ENCODE results near the gene ZFYVE9. TPM values are rescaled to one million over a fixed set of nuclear protein-coding genes. Genes with fewer than 3 reads are reported as not detected.
A peak's percentile ranks its signal among the peaks of the same experiment; 100 is the strongest.

Gene ZFYVE9
- total and polyA plus RNA-seq, 9 of the 15 experiments (the other 6 are each of a cell fraction or from before 2014, with no cell fraction given), result 0.52 to 14.4 (median 8.9) TPM

DNA sequence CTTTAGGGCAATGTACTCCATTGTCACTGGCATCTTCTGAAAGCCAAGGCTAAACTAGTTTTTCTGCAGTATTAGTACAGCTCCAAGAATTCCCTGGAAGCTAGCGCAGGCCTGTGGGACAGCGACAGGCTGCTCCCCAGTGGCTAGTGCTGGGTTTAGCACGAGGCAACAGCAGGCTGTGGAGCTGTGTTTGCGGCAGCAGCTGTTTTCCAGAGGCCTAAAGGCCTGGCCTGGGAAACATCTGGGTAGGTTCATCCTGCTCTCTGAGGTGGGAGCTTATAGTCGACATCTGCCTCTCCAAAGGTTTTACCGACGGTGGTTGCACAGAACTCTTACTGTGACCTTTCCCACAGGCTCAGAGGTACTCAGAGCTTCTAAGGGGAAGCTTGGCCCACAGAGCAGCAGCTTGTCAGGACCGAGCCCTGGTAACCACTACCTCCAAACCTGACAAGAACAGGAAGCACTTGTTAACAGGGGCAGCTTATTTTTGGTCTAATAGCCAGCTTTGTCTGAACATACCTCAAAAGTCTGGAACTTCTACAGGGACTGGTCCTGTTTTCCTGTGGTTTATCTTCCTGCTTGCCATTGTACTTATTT, 206.9 kb downstream of the ZFYVE9 start:
- H3K27me3 ChIP-seq (ENCODE audit: control insufficient read depth in 2 of 2, insufficient read depth in 2 of 2, low read length in 2 of 2), result no peaks in the 10 kb centered on the region
- H3K4me2 ChIP-seq (ENCODE audit: insufficient read depth, low read length), result no peak overlapping the region
- no peaks in the 10 kb centered on the region for H3K79me2 ChIP-seq (ENCODE audit: control insufficient read depth, insufficient read depth, low read length)
- FAIRE-seq (no peak), DNase-seq (ENCODE audit: extremely low read depth in 1 of 4, low spot score in 3 of 4) (peak in 2 of 4 experiments; percentile 43 to 49), ATAC-seq (peak; percentile 81)
- POLR2A ChIA-PET, result interaction anchor here (0.6 to 2.3 kb wide), 10 partner anchors 9 to 361 kb away, joined by 3 to 18 read pairs (median 3); partner anchors contain the start of gene CC2D1B
- WGBS (ENCODE audit: insufficient coverage, low coverage, missing lambda C conversion rate), result 58% methylated on average over 8 of the region's 8 CpGs
- intact Hi-C loops (cut with micrococcal nuclease), result loop anchor here (1.0 to 10.0 kb wide), 3 partner anchors 53 to 454 kb away; no protein-coding TSS in a partner anchor
- H3K9me3 ChIP-seq (replicated peaks; ENCODE audit: control insufficient read depth, insufficient read depth, low read depth, low read length), result no peaks in the 10 kb centered on the region
- in situ Hi-C loops (cut with MboI), result no loop called here
- H3K27ac ChIP-seq (ENCODE audit: extremely low read depth, low read depth, low read length), result no peak overlapping the region
- H3K9me1 ChIP-seq (ENCODE audit: control insufficient read depth, insufficient read depth, low read length), result no peaks in the 10 kb centered on the region
- no peak overlapping the region for H3K4me3 ChIP-seq
- peaks cover 25% of the 10 kb centered on the region; the same call in 2 of the 3 replicates for H3K36me3 ChIP-seq (ENCODE audit: control insufficient read depth, insufficient read depth, low read length)
- BruUV-seq (replicated peaks), result no TSS peak
- H4K20me1 ChIP-seq (replicated peaks; ENCODE audit: control insufficient read depth, insufficient read depth, low read length), result no peaks in the 10 kb centered on the region
- CTCF ChIA-PET (ENCODE audit: low intra/inter-chr PET ratio), result interaction anchor here (1.1 to 1.4 kb wide), 3 partner anchors 207 to 224 kb away, joined by 3 to 5 read pairs (median 4); partner anchors contain the start of gene ZFYVE9
- no peak overlapping the region for H2AFZ ChIP-seq (ENCODE audit: low read depth, low read length)
- H3K9ac ChIP-seq (ENCODE audit: insufficient read depth in 1 of 2, low read depth in 2 of 2, low read length in 2 of 2), result 0 out of 4 replicates have a peak overlapping the region, but pooled peaks of 1 of the 2 experiments have one; percentile 49
- H3K4me1 ChIP-seq (replicated peaks in 1 of 2; ENCODE audit: control insufficient read depth in 2 of 2, insufficient read depth in 2 of 2, low read length in 2 of 2), result no peaks in the 10 kb centered on the region; a peak in 1 of 5 replicates
- no peak for TF ChIP-seq NR2F6 (CRISPR knock-in tag; IDR thresholded peaks at IDR 0.05)
- TF ChIP-seq HOXB6 (CRISPR knock-in tag; IDR thresholded peaks at IDR 0.05; ENCODE audit: borderline replicate concordance), result no peak
- TF ChIP-seq, protein P1, sequence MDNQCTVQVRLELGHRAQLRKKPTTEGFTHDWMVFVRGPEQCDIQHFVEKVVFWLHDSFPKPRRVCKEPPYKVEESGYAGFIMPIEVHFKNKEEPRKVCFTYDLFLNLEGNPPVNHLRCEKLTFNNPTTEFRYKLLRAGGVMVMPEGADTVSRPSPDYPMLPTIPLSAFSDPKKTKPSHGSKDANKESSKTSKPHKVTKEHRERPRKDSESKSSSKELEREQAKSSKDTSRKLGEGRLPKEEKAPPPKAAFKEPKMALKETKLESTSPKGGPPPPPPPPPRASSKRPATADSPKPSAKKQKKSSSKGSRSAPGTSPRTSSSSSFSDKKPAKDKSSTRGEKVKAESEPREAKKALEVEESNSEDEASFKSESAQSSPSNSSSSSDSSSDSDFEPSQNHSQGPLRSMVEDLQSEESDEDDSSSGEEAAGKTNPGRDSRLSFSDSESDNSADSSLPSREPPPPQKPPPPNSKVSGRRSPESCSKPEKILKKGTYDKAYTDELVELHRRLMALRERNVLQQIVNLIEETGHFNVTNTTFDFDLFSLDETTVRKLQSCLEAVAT (IDR thresholded peaks at IDR 0.05), result no peak
- TF ChIP-seq, protein P2, sequence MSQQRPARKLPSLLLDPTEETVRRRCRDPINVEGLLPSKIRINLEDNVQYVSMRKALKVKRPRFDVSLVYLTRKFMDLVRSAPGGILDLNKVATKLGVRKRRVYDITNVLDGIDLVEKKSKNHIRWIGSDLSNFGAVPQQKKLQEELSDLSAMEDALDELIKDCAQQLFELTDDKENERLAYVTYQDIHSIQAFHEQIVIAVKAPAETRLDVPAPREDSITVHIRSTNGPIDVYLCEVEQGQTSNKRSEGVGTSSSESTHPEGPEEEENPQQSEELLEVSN (IDR thresholded peaks at IDR 0.05; ENCODE audit: borderline replicate concordance in 1 of 2, extremely low read depth in 1 of 2, insufficient read depth in 1 of 2, insufficient read length in 1 of 2, low read depth in 1 of 2, low read length in 1 of 2, poor library complexity in 1 of 2, severe bottlenecking in 1 of 2), result no peak
- TF ChIP-seq, protein P3, sequence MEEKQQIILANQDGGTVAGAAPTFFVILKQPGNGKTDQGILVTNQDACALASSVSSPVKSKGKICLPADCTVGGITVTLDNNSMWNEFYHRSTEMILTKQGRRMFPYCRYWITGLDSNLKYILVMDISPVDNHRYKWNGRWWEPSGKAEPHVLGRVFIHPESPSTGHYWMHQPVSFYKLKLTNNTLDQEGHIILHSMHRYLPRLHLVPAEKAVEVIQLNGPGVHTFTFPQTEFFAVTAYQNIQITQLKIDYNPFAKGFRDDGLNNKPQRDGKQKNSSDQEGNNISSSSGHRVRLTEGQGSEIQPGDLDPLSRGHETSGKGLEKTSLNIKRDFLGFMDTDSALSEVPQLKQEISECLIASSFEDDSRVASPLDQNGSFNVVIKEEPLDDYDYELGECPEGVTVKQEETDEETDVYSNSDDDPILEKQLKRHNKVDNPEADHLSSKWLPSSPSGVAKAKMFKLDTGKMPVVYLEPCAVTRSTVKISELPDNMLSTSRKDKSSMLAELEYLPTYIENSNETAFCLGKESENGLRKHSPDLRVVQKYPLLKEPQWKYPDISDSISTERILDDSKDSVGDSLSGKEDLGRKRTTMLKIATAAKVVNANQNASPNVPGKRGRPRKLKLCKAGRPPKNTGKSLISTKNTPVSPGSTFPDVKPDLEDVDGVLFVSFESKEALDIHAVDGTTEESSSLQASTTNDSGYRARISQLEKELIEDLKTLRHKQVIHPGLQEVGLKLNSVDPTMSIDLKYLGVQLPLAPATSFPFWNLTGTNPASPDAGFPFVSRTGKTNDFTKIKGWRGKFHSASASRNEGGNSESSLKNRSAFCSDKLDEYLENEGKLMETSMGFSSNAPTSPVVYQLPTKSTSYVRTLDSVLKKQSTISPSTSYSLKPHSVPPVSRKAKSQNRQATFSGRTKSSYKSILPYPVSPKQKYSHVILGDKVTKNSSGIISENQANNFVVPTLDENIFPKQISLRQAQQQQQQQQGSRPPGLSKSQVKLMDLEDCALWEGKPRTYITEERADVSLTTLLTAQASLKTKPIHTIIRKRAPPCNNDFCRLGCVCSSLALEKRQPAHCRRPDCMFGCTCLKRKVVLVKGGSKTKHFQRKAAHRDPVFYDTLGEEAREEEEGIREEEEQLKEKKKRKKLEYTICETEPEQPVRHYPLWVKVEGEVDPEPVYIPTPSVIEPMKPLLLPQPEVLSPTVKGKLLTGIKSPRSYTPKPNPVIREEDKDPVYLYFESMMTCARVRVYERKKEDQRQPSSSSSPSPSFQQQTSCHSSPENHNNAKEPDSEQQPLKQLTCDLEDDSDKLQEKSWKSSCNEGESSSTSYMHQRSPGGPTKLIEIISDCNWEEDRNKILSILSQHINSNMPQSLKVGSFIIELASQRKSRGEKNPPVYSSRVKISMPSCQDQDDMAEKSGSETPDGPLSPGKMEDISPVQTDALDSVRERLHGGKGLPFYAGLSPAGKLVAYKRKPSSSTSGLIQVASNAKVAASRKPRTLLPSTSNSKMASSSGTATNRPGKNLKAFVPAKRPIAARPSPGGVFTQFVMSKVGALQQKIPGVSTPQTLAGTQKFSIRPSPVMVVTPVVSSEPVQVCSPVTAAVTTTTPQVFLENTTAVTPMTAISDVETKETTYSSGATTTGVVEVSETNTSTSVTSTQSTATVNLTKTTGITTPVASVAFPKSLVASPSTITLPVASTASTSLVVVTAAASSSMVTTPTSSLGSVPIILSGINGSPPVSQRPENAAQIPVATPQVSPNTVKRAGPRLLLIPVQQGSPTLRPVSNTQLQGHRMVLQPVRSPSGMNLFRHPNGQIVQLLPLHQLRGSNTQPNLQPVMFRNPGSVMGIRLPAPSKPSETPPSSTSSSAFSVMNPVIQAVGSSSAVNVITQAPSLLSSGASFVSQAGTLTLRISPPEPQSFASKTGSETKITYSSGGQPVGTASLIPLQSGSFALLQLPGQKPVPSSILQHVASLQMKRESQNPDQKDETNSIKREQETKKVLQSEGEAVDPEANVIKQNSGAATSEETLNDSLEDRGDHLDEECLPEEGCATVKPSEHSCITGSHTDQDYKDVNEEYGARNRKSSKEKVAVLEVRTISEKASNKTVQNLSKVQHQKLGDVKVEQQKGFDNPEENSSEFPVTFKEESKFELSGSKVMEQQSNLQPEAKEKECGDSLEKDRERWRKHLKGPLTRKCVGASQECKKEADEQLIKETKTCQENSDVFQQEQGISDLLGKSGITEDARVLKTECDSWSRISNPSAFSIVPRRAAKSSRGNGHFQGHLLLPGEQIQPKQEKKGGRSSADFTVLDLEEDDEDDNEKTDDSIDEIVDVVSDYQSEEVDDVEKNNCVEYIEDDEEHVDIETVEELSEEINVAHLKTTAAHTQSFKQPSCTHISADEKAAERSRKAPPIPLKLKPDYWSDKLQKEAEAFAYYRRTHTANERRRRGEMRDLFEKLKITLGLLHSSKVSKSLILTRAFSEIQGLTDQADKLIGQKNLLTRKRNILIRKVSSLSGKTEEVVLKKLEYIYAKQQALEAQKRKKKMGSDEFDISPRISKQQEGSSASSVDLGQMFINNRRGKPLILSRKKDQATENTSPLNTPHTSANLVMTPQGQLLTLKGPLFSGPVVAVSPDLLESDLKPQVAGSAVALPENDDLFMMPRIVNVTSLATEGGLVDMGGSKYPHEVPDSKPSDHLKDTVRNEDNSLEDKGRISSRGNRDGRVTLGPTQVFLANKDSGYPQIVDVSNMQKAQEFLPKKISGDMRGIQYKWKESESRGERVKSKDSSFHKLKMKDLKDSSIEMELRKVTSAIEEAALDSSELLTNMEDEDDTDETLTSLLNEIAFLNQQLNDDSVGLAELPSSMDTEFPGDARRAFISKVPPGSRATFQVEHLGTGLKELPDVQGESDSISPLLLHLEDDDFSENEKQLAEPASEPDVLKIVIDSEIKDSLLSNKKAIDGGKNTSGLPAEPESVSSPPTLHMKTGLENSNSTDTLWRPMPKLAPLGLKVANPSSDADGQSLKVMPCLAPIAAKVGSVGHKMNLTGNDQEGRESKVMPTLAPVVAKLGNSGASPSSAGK (IDR thresholded peaks at IDR 0.05), result no peak
- TF ChIP-seq NFYB (IDR thresholded peaks at IDR 0.05; ENCODE audit: extremely low read depth, insufficient read length), result no peak

Measured in K562 (cell line).